GM19099 (cell line): ENCODE data around the gene OSBPL1A.

Source experiments
- POLR2A ChIP-seq: IDR thresholded peaks from 3 replicates; pipeline ENCODE4 v1.6.1; 2011; ENCODE audit warnings: low read depth; ENCODE audit not compliant: insufficient read length; ENCODE audit errors: extremely low read depth

OSBPL1A gene

GRCh38 chr18:24204904-24205303, 192.7 kb downstream of the OSBPL1A start:
- no peak for TF ChIP-seq POLR2A

GRCh38 chr18:24201699-24202687, 195.6 kb downstream of the OSBPL1A start:
- TF ChIP-seq POLR2A = no peak

DNA sequence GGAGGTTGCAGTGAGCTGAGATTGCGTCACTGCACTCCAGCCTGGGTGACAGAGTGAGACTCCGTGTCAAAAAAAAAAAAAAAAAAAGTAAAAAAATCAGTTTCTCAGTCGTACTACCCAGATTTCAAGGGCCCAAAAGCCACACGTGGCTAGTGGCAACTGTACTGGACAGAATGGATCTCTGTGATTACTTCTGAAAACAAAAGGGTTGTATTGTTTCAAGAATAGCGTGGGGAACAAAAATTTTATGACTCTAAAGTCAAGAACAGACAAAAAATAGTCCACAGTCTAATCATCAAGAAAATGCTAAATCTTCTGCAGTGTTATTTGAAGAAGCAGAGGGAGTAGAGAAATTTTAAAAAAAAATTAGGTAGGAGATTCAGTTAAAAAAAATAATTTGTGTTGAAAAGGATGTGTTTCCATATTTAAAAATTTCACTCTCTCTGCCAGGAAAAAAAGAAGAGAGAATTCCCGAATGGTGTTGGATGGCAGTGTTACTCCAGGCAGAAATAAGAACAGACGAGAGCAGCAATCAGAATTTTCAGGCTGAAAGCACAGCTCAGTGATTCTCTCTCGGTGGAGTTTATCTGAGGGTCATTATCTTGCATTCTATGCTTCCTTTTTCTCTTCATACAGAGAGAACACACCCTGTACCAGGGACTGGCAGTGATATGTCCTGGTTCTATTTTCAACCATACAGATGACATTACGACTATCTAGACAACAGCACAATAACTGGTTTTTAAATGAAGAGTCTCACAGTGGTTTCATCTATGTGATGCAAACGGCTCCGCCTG, 196.9 kb downstream of the OSBPL1A start:
- no peak for TF ChIP-seq POLR2A

DNA sequence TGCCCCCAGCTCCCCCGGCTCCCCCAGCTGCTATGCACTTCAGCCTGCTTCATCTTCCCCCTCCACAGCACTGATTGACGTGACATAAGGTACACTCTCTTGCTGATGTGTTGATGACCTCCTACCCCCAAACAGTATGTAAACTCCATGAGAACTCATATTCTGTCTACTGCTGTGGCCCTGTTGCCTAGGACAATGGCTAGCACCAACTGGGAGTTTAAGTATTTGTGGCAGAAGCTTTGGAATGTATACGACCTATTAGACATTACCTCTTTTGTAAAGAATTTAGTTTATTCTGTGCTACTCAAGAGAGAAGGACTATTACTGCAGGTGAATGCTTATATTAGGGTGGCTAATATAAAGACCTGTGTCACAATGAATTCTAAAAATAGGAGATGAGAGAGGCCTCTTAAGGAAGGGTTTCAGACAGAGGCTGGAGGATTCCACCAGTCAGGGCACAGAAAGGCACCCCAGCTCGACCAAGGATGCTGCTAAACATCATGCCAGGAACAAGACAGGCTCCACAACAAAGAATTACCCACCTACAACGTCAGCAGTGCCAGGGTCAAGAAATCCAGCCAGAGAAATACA, 198.2 kb downstream of the OSBPL1A start:
- no peak for TF ChIP-seq POLR2A

DNA sequence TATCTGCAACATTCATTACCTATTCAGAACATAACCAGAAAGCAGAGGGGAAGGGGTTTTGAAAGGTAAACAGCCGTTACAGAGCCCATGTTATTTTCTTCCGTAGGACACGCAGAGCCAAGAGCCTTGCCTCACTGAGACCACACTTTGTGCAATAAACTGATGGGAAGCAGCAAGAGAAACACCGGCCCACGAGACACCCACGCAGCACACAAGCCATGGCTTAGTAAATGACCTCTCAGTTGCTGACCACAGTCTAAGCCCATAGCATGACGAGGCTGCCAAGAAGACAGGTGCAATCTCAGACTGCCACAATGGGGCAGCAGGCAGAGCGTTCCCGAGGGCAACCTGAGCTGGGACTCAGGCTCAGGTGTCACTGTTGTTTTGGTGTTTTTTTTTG, 199.2 kb downstream of the OSBPL1A start:
- TF ChIP-seq POLR2A = no peak

DNA sequence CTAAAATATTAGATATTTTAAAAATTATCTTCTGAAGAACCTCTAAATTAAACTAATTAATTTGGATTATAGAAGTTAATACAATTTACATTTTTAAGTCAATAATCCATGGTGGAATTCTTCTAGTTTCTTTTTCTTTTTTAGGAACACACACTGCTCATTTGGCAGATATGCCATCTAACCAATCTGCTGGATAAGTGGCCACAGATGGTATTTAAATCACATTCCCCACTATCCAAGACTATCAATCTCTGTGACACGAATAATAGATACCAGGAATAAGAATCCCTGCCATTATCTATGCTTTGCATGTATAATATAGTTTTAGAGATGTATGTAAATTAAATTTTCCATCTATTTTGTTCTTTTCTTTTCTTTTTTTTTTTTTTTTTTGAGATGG, 200.2 kb downstream of the OSBPL1A start:
- TF ChIP-seq POLR2A = no peak

DNA sequence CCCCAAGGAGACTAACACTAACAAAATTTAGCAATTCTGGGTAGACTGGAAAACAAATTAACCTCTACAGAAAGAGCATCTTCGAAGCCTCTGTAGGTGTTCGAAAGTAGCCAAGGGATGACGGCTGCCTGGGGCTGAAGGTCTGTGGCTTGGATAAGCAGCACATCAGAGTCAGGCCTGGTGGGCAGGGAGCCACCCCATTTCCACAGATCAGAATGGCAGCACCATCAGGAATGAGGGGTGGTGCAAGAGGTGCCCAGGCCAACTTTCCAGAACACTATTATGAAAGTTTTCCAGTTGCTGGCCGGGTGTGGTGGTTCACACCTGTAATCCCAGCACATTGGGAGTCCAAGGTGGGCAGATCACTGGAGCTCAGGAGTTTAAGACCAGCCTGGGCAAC, 200.9 kb downstream of the OSBPL1A start:
- TF ChIP-seq POLR2A = no peak

DNA sequence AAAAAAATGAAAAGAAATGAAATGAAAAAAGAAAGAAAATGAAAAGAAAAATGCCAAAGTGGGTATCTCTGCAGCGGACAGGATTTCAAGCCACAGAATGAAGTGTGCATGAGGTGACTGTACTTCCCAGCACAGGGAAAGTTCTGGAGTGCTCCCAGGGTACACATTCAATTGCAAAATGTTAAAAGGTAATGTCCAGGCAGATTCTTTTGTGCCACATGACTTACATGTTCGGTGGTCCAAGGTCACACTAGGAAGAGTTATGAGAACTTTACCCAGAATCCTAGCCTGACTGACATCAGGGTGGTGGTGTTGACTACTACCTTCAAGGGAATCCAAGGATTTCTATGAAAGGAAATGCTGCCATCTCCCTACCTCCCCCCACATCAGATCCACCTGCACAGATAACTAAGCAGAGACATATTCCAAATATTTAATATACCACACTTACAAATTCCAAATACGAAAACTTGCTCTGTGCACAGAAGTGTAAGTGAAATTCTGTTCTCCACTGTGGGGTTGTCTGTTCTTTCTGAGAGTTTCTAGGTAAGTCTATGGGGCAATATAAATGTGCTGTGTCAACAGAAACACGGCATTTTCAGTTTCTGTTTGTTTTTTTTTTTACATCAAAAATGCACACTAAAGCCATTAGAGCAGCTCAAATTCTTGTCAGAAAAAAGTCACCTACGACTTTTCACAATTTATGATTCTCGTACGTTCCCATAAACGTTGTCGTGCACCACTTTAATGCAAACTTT, 202.1 kb downstream of the OSBPL1A start:
- no peak for TF ChIP-seq POLR2A

- no peak for TF ChIP-seq POLR2A
Observed at GRCh38 chr18:24190590-24190989, 207.0 kb downstream of the OSBPL1A start.

DNA sequence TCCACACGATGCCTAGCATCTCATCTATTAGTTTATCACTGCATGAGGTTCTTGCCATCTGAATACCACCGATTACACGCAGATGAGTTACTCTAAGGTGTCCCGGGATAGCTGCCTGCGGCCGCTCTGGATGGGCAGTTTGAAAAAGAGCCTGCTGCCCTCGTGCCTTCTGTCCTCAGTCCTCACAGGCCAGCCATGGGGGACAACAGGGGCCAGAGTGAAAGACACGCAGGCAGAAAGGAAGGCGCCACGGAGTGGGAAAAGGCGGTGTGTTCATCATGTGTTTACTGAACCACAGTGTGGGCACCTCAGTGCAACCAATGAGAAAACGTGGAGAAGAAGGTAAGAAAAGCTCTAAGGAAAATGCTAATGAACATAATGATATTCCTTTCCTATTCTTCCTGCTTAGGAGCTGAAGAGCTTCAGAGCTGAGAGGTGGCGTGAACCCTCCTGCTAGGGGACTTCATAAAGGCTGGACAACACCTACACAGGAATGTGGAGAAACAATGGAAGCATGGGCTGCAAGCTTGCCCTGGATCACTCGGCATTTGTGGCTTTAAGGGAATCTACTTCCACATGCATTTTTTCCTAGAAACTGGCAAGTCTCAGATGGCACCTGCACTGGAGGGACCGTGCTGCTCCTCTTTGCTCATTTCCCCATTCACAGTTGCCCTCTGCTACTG, 207.8 kb downstream of the OSBPL1A start:
- TF ChIP-seq POLR2A = no peak

GRCh38 chr18:24189007-24189528, 208.6 kb downstream of the OSBPL1A start:
- no peak for TF ChIP-seq POLR2A

GRCh38 chr18:24188120-24188519, 209.5 kb downstream of the OSBPL1A start:
- TF ChIP-seq POLR2A = no peak

GRCh38 chr18:24187689-24188088, 209.9 kb downstream of the OSBPL1A start:
- TF ChIP-seq POLR2A = no peak

DNA sequence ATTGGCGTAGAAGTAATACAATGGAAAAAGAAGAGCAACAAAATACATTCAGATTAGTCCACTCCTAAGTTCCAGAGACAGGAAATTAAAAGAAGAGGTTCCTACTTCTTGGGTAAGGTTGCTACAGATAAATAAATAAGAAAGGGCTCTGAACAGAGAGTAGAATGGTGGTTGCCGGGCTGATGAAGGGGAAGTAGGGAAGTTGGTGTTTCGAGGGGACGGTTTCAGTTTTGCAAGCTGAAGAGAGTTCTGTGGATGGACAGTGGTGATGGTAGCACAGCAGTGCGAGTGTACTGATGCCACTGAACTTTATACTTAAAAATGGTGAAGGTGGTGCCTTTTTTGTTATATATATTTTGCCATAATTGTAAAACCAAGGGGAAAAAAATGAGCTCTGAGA, 210.6 kb downstream of the OSBPL1A start:
- TF ChIP-seq POLR2A = no peak

DNA sequence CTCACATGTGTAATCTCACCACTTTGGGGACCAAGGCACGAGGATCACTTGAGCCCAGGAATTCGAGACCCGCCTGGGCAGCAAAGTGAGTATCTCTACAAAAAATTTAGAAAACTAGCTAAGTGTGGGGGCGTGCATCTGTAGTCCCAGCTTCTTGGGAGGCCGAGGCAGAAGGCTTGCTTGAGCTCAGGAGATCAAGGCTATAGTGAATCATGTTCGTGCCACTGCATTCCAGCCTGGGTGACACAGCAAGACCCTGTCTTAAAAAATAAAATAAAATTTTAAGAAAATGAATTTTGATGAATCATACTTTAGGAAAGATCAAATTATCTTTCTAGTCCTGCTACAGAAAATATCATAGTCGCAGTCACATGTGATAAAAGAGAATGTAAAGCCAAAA, 211.8 kb downstream of the OSBPL1A start:
- TF ChIP-seq POLR2A = no peak

DNA sequence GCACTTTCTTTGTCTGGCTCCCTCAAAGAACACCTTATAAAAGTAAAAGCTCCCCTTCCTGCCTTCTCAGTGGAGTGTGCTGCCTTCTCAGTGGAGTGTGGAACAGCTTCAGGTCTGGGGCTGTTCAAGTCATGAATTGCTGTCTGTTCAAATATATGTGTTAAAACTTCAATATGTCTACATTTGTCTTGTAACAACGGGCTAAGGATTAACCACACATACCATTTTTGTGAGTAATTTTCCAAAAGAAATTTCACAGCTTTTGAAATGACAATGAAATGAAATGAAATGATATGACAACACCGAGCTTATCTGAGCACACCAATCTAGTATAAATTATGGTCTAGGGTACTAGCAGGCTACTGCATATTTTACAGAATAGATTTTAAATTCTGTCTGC, 215.8 kb downstream of the OSBPL1A start:
- TF ChIP-seq POLR2A = no peak
